Measurements from ENCODE around the gene CMTR1.

CMTR1 gene

GRCh38 chr6:37504024-37504423, 71.0 kb downstream of the CMTR1 start:
- DNase-seq (ENCODE audit: low read depth) = no peak
- no peak overlapping the region for H3K4me3 ChIP-seq (ENCODE audit: low read depth, low read length)

GRCh38 chr6:37506479-37506878, 73.5 kb downstream of the CMTR1 start:
- H3K4me3 ChIP-seq (ENCODE audit: low read depth, low read length) = no peak overlapping the region
- DNase-seq (ENCODE audit: low read depth) = no peak

DNA sequence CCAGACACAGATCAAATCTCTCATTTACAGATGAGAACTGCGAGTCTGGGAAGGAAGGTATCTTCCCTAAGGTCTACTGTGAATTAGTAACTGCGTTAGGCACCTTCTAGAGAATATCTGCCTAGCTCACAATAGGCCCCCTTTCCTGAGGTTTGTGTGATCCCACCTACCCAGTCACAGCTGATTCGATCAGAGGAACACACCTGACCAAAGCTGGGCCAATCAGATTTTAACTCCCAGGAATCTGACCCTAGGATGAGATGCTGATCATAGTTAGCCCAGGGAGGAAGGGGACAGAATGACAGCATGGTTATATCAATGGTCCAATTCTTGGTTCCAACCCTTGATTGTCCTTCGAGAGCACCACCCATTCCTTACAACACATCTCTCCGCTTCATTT, 74.1 kb downstream of the CMTR1 start:
- H3K4me3 ChIP-seq (ENCODE audit: low read depth, low read length) = no peak overlapping the region
- no peak for DNase-seq (ENCODE audit: low read depth)

- no peak for DNase-seq (ENCODE audit: low read depth)
- H3K4me3 ChIP-seq (ENCODE audit: low read depth, low read length) = no peak overlapping the region
Observed at GRCh38 chr6:37507690-37508421, 74.8 kb downstream of the CMTR1 start.

DNA sequence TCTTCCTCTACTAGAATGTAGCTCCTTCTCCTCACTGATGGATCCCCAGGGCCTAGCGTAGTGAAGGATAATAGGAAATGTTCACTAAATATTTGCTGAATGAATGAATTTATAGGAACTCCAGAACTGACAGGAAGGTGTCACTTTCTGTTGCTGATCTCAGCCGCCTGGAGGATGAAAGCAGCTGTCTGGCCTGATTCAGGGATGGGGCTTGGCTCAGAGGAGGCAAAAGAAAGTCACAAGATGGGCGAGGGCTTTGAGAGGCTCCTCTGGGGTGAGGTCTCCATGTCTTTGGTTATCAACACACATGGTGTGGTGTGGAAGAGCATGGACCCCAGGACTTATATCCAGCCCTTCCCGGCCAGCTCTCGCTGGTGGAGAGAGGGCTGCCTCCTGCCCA, 78.2 kb downstream of the CMTR1 start:
- DNase-seq (ENCODE audit: low read depth) = no peak
- no peak overlapping the region for H3K4me3 ChIP-seq (ENCODE audit: low read depth, low read length)

DNA sequence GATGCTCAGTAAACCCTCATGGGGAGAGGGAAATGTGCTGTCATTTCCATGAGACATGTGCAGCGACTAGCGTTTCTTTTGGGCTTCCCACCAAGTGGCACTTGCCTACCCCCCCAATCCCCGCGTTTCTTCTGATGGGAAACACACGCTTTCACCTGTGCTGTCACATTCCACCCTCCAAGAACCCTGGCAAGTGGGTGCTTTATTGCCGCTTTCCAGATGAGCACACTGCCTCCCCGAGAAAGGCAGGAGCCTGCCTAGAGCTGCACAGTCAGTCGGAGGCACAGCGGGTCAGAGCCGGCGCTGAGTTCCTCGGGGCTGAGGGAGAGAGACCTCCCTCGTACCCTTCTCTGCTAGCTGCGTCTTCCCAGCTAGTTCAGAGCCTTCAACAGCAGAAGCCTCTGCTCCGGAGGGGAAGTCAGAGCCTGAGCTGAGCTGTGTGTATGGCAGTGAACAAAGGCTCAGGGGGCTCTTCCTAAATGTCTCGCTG, 78.9 kb downstream of the CMTR1 start:
- H3K4me3 ChIP-seq (ENCODE audit: low read depth, low read length) = no peak overlapping the region
- DNase-seq (ENCODE audit: low read depth) = no peak

- no peak overlapping the region for H3K4me3 ChIP-seq (ENCODE audit: low read depth, low read length)
- DNase-seq (ENCODE audit: low read depth) = no peak
Observed at GRCh38 chr6:37512400-37513011, 79.5 kb downstream of the CMTR1 start.

GRCh38 chr6:37513155-37513554, 80.1 kb downstream of the CMTR1 start:
- DNase-seq (ENCODE audit: low read depth) = no peak
- no peak overlapping the region for H3K4me3 ChIP-seq (ENCODE audit: low read depth, low read length)

DNA sequence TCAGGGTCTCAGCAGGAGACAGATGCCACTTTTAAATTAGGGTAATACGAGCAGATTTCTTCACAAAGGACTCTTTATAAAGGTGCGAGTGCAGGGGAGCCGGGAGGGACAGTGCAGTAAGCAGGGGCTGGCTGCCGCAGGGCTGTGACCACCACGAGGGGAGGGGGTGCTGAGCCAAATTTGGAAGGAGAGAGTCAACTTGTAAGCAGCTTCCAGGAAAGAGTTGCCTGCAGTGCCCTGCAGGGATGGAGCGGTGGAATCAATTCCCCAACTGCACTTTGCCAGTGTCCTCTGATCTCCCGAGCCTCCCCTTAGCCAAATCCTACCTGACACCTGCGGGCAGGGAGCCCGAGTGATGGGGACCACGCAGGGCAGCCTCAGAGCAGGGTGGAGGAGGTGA, 80.6 kb downstream of the CMTR1 start:
- H3K4me3 ChIP-seq (ENCODE audit: low read depth, low read length) = no peak overlapping the region

DNA sequence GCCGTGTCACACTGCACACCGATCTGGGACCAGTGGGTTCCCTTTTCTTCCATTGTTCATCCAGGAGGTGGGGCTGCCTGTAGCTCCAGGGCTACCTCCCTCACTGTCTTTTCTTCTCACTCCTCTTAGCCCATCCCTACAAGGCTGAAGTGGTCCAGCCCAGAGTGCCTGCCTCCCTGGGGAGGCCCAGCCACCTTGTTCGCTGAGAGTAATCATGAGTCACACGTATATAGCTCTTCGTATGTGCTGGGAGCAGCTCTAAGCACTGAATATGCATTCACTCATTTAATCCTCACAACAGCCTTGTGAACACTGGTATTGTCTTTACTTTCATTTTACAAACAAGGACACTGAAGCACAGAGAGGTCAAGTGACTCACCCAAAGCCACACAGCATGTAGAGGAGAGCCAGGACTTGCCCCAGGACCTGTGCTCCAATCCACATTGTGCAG, 81.3 kb downstream of the CMTR1 start:
- no peak overlapping the region for H3K4me3 ChIP-seq (ENCODE audit: low read depth, low read length)
- peak; percentile 22 for DNase-seq (ENCODE audit: low read depth)

More for the DNA sequence above, 80.6 kb downstream of the CMTR1 start:
- no peak for DNase-seq (ENCODE audit: low read depth)

GRCh38 chr6:37514837-37515236, 81.8 kb downstream of the CMTR1 start:
- no peak overlapping the region for H3K4me3 ChIP-seq (ENCODE audit: low read depth, low read length)

GRCh38 chr6:37515712-37516075, 82.7 kb downstream of the CMTR1 start:
- no peak for DNase-seq (ENCODE audit: low read depth)
- no peak overlapping the region for H3K4me3 ChIP-seq (ENCODE audit: low read depth, low read length)

More at GRCh38 chr6:37514837-37515236, 81.8 kb downstream of the CMTR1 start:
- no peak for DNase-seq (ENCODE audit: low read depth)

DNA sequence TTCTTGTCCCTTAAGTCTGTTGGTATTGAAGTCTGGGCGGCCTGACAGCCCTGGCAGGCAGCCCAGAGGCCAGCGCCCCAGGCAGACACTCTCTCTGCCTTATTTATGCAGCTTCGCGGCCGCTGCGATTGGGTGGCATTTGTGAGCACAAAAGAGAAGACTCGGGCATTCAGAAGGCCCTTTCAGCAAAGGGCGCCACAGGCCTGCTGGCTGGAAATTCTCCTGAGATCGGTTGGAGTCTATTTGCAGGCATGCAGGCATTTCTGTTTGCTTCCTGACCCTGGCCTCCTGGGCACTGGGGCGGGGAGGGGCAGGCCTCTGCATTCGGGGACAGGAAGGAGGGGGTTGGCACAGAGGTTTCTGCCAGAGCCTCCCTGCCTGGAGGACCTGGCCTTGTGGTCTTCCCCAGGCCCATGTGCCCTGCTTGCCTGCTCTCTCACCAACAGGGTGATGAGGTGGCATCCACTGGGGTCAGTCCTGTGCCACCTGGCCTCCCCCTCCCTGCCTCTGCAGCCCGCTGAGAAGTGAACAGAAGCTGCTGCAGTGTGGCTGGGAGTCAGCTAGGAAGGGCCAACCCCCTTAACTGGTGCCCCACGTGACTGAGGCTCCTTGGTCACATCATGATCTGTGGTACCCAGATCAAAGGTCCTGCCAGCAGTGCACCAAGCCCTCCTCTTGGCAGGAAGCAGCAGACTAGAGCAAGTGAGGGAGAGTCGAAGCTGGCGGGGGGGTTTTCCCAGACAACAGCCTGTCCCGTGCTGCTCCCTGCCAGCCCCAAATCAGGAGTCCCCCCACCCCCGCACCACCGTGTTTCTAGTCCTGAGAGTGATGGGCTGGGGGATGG, 83.3 kb downstream of the CMTR1 start:
- DNase-seq (ENCODE audit: low read depth) = no peak
- no peak overlapping the region for H3K4me3 ChIP-seq (ENCODE audit: low read depth, low read length)

DNA sequence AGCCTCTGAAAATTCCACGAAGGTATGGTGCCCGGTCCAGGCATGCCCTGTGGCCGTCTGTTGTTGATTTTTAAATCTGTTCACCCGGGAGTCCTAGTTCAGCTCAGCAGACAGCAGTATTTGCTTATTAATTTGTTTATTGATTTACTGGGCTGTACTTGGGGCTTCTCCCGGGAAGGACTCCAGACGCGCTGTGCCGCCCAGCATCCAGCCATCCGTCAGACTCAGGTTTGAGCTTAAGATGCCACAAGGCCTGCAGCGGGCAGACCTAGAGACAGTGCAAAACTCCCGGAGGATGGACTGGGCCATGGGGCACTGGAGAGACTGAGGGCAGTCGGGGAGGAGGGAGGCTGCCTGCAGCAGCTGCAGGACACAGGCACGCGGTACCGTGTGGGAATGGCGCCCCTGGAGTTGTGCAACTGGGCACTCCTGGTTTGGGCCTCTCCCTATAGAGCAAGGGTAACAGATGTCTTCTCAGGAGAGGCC, 83.9 kb downstream of the CMTR1 start:
- no peak overlapping the region for H3K4me3 ChIP-seq (ENCODE audit: low read depth, low read length)
- DNase-seq (ENCODE audit: low read depth) = peak; percentile 10

GRCh38 chr6:37517411-37517812, 84.4 kb downstream of the CMTR1 start:
- H3K4me3 ChIP-seq (ENCODE audit: low read depth, low read length) = no peak overlapping the region
- no peak for DNase-seq (ENCODE audit: low read depth)

DNA sequence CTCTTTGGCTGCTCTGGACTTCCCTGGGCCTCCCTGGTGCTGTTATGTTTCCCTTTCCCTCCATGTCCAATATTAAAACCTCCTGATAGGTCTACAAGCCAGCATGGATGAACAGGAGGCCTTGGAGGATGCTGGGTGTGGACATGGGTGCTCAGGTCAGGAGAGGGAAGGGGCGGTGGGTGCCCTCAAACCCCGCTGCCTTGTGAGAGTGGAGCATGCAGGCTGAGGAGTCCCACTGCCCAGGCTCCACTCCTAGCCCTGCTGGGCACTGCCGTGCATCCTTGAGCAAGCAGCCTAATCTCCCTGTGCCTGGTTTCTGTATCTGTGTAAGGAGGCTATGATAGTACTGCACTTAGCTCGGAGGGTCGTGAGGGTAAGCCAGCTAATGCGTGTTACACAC, 85.1 kb downstream of the CMTR1 start:
- no peak overlapping the region for H3K4me3 ChIP-seq (ENCODE audit: low read depth, low read length)
- DNase-seq (ENCODE audit: low read depth) = no peak

DNA sequence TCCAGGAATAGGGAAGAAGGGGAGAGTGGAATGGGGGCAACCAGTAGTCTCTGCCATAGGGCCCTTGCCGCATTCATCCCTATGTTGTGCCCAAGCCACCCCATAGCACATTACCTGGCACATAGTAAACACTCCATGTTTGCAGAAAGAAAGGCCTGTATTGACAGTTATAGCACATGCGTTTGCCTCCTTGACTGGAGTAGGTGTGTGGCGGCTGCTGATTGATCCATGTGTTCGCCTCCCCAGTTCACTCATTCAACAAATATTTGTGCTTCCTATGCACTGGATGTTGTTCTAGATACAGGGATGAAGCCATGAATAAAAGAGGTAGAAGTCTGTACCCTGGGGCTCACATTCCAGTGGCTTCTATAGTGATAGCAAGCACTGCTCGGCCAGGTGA, 86.4 kb downstream of the CMTR1 start:
- DNase-seq (ENCODE audit: low read depth) = no peak
- no peak overlapping the region for H3K4me3 ChIP-seq (ENCODE audit: low read depth, low read length)

- no peak overlapping the region for H3K4me3 ChIP-seq (ENCODE audit: low read depth, low read length)
Observed at GRCh38 chr6:37520926-37521325, 87.9 kb downstream of the CMTR1 start.

DNA sequence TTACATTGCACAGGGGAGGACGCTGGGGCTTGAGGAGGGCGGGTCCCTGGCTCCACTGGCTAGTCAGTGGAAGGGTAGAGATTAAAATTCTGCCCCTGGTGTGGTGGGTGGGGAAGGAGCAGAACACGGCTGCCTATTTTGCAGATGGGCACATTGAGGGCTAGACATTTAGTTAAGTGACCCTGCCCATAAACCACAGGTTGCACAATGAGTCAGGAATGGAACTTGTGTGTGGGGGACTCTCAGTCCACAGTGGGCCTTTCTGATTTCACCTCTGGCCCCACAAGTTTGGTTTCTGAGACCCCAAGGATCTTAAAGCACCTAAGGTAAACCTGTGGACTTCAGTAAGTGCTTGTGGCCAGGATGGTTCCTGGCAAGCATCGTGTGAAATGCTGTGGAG, 88.7 kb downstream of the CMTR1 start:
- no peak for DNase-seq (ENCODE audit: low read depth)
- H3K4me3 ChIP-seq (ENCODE audit: low read depth, low read length) = no peak overlapping the region

More at GRCh38 chr6:37520926-37521325, 87.9 kb downstream of the CMTR1 start:
- no peak for DNase-seq (ENCODE audit: low read depth)

DNA sequence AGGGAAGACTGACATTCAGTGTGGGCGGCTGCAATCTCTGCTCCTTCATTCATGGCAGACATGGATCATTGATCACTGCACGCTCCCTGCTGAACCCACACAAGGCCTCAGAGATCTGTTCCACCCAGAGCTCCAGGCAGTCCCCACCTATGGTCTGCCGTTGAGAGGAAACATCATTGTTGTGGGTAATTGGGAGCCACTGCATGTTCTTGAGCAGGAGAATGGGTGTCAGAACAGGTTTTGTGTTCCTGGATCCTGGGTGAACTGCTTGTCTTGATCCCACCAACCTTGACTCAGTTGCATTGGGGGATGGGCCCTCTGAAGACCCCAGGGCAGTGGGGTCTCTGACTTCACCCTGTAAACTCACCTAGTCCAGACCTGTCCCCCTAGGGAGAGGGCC, 89.8 kb downstream of the CMTR1 start:
- no peak for DNase-seq (ENCODE audit: low read depth)

More for the DNA sequence above, 89.8 kb downstream of the CMTR1 start:
- H3K4me3 ChIP-seq (ENCODE audit: low read depth, low read length) = no peak overlapping the region

All from skeletal muscle cell (primary cell).